ENCODE measurements around the gene UIMC1.
A peak's percentile ranks its signal among the peaks of the same experiment; 100 is the strongest.
"Not testable (repeated sequence)": the region's sequence is repeated elsewhere in the genome, so short reads cannot be mapped to it uniquely, and the experiment has no call there.

The UIMC1 gene

GRCh38 chr5:177005619-177006264, 837 bp downstream of the UIMC1 start:
- H3K27ac ChIP-seq: peak overlapping the region; percentile 94
- TF ChIP-seq CTCF (conservative IDR thresholded peaks at IDR 0.05) (peak; percentile 79), ZFX (IDR thresholded peaks at IDR 0.05) (no peak)

DNA sequence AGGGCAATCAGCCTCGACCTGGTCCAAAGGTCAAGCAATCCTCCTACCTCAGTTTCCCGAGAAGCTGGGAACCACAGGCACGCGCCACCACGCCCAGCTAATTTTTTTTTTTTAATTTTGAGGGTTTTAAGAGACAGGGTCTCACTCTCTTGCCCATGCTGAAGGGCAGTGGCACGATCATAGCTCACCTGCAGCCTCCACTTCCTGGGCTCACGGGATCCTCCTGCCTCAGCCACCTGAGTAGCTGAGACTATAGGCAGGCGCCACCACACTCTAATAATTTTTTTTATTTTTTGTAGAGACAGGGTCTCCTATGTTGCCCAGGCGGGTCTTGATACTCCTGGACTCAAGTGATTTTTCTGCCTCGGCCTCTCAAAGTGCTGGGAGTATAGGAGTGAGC, 1.6 kb downstream of the UIMC1 start:
- TF ChIP-seq ZFX (IDR thresholded peaks at IDR 0.05) (no peak), CTCF (conservative IDR thresholded peaks at IDR 0.05) (no peak)
- no peak overlapping the region for H3K27ac ChIP-seq

DNA sequence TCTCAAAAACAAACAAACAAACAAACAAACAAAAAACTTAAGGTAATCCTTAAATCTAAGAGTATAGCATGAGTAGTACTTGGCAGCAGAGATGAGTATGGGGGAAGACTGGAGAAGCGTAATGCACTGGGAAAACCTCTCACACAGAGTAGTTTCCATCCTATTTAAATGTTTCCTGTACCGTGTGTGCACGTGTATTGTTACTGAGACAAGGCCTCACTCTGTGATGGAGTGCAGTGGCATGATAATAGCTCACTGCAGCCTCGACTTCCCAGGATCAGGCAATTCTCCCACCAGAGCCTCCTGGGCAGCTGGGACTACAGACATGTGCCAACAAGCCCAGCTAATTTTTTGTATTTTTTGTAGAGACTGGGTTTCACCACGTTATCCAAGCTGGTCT, 2.9 kb downstream of the UIMC1 start:
- H3K27ac ChIP-seq: no peak overlapping the region
- TF ChIP-seq ZFX (IDR thresholded peaks at IDR 0.05) (no peak), CTCF (conservative IDR thresholded peaks at IDR 0.05) (no peak)

DNA sequence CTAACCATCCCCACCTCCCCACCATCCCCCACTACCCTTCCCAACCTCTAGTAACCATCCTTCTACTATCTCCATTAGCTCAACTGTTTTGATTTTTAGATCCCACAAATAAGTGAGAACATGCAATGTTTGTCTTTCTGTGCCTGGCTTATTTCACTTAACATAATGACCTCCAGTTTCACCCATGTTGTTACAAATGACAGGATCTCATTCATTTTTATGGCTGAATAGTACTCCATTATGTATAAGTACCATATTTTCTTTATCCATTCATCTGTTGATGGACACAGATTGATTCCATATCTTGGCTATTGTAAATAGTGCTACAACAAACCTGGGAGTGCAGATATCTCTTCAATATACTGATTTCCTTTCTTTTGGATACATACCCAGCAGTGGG, 7.1 kb downstream of the UIMC1 start:
- not testable (repeated sequence) for H3K27ac ChIP-seq

DNA sequence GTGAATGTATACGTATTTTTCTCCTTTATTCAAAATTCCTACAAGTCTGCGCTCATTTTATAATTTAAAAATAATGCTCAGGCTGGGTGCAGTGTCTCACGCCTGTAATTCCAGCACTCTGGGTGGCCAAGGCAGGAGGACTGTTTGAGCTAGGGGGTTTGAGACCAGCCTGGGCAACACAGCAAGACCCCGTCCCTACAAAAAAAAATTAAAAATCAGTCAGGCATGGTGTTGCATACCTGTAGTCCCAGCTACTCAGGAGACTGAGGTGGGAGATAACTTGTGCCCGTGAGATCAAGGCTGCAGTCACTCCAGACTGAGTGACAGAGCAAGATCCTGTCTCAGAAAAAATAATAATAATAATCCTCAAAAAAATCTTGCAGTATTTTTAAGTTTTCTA, 7.8 kb downstream of the UIMC1 start:
- no peak for TF ChIP-seq CTCF (conservative IDR thresholded peaks at IDR 0.05)
- no peak for TF ChIP-seq ZFX (IDR thresholded peaks at IDR 0.05)
- no peak overlapping the region for H3K27ac ChIP-seq

- TF ChIP-seq ZFX (IDR thresholded peaks at IDR 0.05): no peak
- TF ChIP-seq CTCF (conservative IDR thresholded peaks at IDR 0.05): no peak
- no peak overlapping the region for H3K27ac ChIP-seq
Measured at GRCh38 chr5:176996780-176997179, 9.8 kb downstream of the UIMC1 start.

GRCh38 chr5:176995896-176996767, 10.4 kb downstream of the UIMC1 start:
- TF ChIP-seq CTCF (conservative IDR thresholded peaks at IDR 0.05) (no peak), ZFX (IDR thresholded peaks at IDR 0.05) (no peak)
- H3K27ac ChIP-seq: no peak overlapping the region
